ENCODE measurements around the gene SEC14L5.

SEC14L5 gene

DNA sequence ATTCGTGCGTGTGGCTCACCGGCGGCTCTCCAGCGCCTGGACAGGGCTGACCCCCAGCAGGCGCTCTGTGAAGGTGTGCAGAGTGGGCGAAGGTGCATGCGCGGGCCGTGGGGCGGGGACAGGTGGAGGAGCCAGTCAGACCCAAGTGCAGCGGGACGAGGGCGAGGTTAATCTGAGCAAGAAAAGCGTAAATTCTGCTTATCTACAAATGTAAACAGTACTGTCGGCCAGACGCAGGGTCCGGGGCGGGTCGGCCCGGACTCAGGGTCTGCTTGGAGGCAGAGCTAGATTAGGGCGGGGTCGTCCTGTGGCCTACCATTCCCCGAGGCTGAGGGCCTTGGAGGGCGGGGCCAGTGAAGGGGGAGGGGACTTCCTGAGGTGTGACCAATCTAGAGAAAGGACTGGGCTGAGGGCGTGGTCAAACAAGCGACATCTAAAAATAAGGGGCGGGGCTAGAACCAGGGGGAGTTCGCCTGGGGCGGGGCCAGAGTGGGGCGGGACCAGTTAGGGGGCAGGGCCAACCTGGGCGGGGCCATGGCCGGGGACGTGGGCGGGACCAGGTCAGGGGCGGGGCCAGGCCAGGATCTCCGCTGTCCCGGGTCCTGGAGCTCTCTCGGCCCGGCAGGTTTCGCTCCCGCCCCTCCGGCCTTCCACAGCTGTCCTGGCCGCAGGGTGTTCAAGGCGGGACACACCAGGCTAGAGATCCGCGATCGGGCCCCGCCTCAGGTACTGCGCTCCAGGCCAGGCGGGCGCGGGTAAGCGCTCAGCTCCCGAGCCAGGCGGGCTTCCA is at the start of gene SEC14L5:
Gene SEC14L5 (plus strand): TSS at position 611 of the 790 bp plus-strand sequence. CDS start 994 bp downstream, outside the sequence.
- peak within 1 kb of the TSS; percentile 25; the same call in 1 of the 2 replicates for H3K4me3 ChIP-seq (ENCODE audit: low read length)
- H3K4me1 ChIP-seq (ENCODE audit: low read length): peaks cover 2% of the 10 kb centered on the region; the same call in 1 of the 2 replicates
- H3K79me2 ChIP-seq (ENCODE audit: low read length): no peaks in the 10 kb centered on the region
- H3K27ac ChIP-seq (ENCODE audit: low read length): no peak within 1 kb of the TSS
- TF ChIP-seq, protein P1, sequence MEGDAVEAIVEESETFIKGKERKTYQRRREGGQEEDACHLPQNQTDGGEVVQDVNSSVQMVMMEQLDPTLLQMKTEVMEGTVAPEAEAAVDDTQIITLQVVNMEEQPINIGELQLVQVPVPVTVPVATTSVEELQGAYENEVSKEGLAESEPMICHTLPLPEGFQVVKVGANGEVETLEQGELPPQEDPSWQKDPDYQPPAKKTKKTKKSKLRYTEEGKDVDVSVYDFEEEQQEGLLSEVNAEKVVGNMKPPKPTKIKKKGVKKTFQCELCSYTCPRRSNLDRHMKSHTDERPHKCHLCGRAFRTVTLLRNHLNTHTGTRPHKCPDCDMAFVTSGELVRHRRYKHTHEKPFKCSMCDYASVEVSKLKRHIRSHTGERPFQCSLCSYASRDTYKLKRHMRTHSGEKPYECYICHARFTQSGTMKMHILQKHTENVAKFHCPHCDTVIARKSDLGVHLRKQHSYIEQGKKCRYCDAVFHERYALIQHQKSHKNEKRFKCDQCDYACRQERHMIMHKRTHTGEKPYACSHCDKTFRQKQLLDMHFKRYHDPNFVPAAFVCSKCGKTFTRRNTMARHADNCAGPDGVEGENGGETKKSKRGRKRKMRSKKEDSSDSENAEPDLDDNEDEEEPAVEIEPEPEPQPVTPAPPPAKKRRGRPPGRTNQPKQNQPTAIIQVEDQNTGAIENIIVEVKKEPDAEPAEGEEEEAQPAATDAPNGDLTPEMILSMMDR (IDR thresholded peaks at IDR 0.05; ENCODE audit: low read depth, low read length): no peak
- no peak within 1 kb of the TSS for H2AFZ ChIP-seq (ENCODE audit: low read depth, low read length)
- H3K9ac ChIP-seq (ENCODE audit: low read length): no peak within 1 kb of the TSS
- H4K20me1 ChIP-seq (ENCODE audit: insufficient read depth, low read length): no peaks in the 10 kb centered on the region
- H3K36me3 ChIP-seq (replicated peaks; ENCODE audit: low read depth, low read length): no peaks in the 10 kb centered on the region
- no peaks in the 10 kb centered on the region for H3K9me3 ChIP-seq (ENCODE audit: insufficient read depth, low read length)
- H3K27me3 ChIP-seq (ENCODE audit: low read depth, low read length): peaks cover 4% of the 10 kb centered on the region; the same call in 1 of the 2 replicates
- peak within 1 kb of the TSS; percentile 44 for H3K4me2 ChIP-seq (ENCODE audit: low read length)

DNA sequence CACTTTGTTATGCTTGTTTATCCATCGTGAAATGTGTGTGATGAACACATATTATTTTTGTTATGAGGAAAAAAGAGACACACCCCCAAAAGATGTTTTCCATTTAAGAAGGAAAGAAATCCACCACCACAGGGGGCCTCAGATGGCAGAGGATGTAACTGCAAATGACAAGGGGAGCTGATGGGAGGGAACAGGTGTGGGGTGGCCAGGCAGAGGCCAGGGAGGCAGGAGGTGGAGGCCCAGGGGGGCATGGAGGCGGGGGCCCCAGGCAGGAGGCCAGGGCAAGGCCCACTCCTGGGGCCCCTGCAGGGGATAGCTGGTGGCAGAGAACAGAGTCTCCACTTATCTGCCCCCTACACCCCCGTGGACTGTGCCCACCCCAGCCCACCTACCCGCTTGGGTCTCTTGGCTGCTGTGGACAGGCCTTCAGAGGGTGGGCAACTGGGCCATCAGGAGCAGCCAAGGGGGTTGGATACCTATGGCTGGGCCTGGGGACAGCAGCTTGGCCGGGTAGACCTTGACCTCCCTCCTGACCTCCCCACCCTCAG is 49.2 kb upstream of the SEC14L5 start:
- Histone ChIP-seq H3K27ac (ENCODE audit: low read length) (no peak overlapping the region), H3K9me3 (ENCODE audit: insufficient read depth, low read length) (no peaks in the 10 kb centered on the region), H2AFZ (ENCODE audit: low read depth, low read length) (no peak overlapping the region), H3K79me2 (ENCODE audit: low read length) (no peaks in the 10 kb centered on the region), H3K36me3 (replicated peaks; ENCODE audit: low read depth, low read length) (no peaks in the 10 kb centered on the region), H3K27me3 (ENCODE audit: low read depth, low read length) (no peaks in the 10 kb centered on the region), H3K4me2 (ENCODE audit: low read length) (no peak overlapping the region), H3K4me1 (ENCODE audit: low read length) (no peaks in the 10 kb centered on the region), H3K4me3 (ENCODE audit: low read length) (no peak overlapping the region), H3K9ac (ENCODE audit: low read length) (no peak overlapping the region), H4K20me1 (ENCODE audit: insufficient read depth, low read length) (no peaks in the 10 kb centered on the region)
- TF ChIP-seq, protein P1 (IDR thresholded peaks at IDR 0.05; ENCODE audit: low read depth, low read length): no peak

DNA sequence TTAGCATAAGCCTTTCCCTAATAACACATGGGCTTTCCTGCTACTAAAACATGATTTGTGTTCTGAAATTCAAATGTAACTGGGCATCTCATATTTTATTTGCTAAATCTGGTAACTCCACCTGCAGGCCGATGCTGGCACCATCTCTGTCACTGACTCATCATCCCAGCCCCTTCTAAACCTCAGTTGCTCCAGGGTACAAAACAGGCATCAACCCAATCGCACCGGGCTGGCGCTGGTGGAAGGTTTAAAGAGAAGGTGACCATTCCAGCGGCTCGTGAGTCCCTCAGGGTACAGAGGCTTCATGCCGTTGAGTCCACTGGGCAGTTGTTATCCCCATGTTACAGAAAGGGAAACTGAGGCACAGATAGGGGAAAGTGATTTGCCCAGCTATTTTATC is 48.3 kb upstream of the SEC14L5 start:
- Histone ChIP-seq H3K4me3 (ENCODE audit: low read length) (no peak overlapping the region), H3K9me3 (ENCODE audit: insufficient read depth, low read length) (no peaks in the 10 kb centered on the region), H3K4me1 (ENCODE audit: low read length) (no peaks in the 10 kb centered on the region), H3K79me2 (ENCODE audit: low read length) (no peaks in the 10 kb centered on the region), H3K27ac (ENCODE audit: low read length) (no peak overlapping the region), H3K36me3 (replicated peaks; ENCODE audit: low read depth, low read length) (no peaks in the 10 kb centered on the region), H4K20me1 (ENCODE audit: insufficient read depth, low read length) (no peaks in the 10 kb centered on the region), H2AFZ (ENCODE audit: low read depth, low read length) (no peak overlapping the region), H3K4me2 (ENCODE audit: low read length) (no peak overlapping the region), H3K9ac (ENCODE audit: low read length) (no peak overlapping the region), H3K27me3 (ENCODE audit: low read depth, low read length) (no peaks in the 10 kb centered on the region)
- TF ChIP-seq EZH2phosphoT487 (IDR thresholded peaks at IDR 0.05; ENCODE audit: low read depth): no peak
- TF ChIP-seq, protein P1 (IDR thresholded peaks at IDR 0.05; ENCODE audit: low read depth, low read length): no peak

DNA sequence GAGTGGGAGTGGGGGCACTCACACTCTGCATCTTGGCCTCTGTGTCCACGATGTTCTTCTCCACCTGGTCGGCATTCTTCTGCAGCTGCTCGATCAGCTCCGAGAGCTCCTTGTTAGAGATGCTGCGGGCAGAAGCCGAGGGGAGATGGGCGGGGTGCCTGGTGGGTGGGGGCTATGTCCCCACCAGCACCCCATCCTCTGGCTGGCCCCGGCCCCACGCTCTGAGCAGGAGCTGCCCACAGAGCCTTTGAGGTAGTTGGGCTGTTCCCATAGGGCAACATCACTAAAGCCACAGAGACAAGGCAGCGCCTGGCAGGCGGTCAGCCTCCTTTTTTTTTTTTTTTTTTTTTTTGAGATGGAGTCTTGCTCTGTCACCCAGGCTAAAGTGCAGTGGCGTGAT is 47.3 kb upstream of the SEC14L5 start:
- Histone ChIP-seq H3K4me2 (ENCODE audit: low read length) (no peak overlapping the region), H4K20me1 (ENCODE audit: insufficient read depth, low read length) (no peaks in the 10 kb centered on the region), H3K9me3 (ENCODE audit: insufficient read depth, low read length) (no peaks in the 10 kb centered on the region), H3K27me3 (ENCODE audit: low read depth, low read length) (no peaks in the 10 kb centered on the region), H3K4me1 (ENCODE audit: low read length) (no peaks in the 10 kb centered on the region), H3K27ac (ENCODE audit: low read length) (no peak overlapping the region), H3K4me3 (ENCODE audit: low read length) (no peak overlapping the region), H3K36me3 (replicated peaks; ENCODE audit: low read depth, low read length) (no peaks in the 10 kb centered on the region), H2AFZ (ENCODE audit: low read depth, low read length) (no peak overlapping the region), H3K79me2 (ENCODE audit: low read length) (no peaks in the 10 kb centered on the region), H3K9ac (ENCODE audit: low read length) (no peak overlapping the region)
- no peak for TF ChIP-seq EZH2phosphoT487 (IDR thresholded peaks at IDR 0.05; ENCODE audit: low read depth)
- TF ChIP-seq, protein P1 (IDR thresholded peaks at IDR 0.05; ENCODE audit: low read depth, low read length): no peak

Measured in OCI-LY3 (cell line).